Measurements from ENCODE around the gene GTPBP6.

Gene GTPBP6

DNA sequence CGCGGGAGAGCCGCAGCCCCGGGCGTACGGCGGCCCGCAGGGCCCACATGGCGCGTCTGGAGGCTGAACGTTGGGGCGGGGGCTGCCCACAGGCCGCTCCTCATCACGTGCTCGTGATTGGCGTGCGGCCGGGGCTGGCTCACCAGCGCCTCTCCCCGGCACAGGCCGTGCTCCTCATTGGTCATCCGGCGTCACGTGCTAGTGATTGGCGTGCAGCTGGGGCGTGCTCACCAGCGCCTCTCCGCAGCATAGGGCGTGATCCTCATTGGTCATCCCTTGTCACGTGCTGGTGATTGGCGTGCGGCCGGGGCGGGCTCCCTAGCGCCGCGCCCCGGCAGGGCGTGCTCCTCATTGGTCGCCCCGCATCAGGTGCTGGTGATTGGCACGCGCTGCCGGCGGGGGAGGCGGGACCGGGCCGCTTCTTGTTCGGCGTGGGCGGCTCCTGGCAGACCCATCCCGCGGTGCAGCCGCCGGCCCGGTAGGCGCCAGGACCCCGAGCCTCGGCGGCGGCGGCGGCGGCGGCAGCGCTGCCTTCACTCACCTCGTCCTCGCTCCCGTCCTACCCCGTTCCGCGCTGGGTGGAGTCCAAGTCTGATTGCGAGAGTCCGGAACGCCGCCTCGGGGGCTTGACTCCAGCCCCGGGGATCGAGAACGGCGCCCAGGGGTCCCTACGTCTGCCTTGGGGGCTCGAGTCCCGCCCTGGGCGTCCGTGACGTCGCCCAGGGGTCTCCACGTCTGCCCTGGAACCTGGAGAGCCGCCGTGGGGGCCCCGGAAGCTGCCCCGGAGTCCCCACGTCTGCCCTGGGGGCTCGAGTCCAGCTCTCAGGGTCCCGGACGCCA is at the start of gene GTPBP6:
Gene GTPBP6 (minus strand): TSS at position 58 of the 840 bp plus-strand sequence. CDS start 9 bp downstream, at position 49.
- DNase-seq (ENCODE audit: low read depth in 2 of 2, low spot score in 1 of 2), result peak; percentile 96 to 98

GRCh38 chrX:367866-368265 is 49.3 kb upstream of the GTPBP6 start:
- DNase-seq (ENCODE audit: low read depth in 2 of 2, low spot score in 1 of 2), result no peak

DNA sequence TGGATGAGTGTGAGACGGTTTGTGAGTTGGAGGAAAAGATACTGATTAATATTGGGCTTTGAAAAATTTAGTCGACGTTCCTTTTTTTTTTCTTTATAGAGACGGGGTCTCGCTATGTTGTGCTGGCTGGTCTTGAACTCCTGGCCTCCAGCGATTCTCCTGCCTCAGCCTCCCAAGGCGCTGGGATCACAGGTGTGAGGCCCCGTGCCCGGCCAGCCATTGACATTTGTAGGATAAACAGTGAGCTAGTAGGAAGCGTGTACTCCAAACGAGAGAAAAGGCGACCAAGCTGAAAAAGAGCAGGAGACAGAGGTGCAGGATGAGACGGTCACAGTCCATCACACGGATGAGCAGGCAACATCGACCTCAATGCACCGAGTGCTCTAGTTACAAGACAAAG is 48.8 kb upstream of the GTPBP6 start:
- no peak for DNase-seq (ENCODE audit: low read depth in 2 of 2, low spot score in 1 of 2)

DNA sequence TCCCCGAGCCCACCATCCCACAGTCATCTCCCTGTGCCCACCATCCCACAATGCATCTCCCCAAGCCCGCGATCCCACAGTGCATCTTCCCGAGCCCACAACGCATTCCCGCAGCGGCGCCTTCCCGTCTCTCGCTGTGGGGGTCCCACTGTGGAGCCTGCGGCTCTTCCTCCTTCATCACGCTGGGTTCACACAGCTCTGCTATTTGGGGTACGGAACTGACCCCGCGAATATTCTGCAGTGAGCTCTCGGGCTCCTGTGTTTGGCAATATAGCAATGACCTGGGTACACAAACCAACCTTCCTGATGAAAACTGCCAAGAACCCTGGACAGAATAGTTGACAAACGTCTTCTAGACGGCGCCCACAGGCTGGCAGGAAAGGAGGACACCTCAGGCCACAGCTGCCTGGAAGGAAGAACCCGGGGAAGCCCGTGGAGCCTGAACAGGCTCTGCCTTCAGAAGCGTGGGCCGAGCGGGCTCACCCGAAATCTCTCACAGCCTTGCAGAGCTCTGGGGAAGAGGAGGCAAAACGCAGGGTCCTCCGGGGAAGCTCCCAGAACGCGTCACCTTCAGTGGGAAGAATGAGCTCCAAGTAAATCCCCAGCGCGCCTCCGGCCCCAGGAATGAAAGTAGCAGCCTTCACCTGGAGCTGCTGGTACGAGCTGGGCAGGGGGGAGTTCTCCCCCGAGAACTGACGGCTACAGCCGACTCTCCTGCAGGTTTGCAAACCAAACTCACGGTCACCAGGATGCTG is 45.2 kb upstream of the GTPBP6 start:
- no peak for DNase-seq (ENCODE audit: low read depth in 2 of 2, low spot score in 1 of 2)

GRCh38 chrX:362937-363620 is 44.5 kb upstream of the GTPBP6 start:
- no peak for DNase-seq (ENCODE audit: low read depth in 2 of 2, low spot score in 1 of 2)

GRCh38 chrX:362351-362750 is 43.8 kb upstream of the GTPBP6 start:
- no peak for DNase-seq (ENCODE audit: low read depth in 2 of 2, low spot score in 1 of 2)

DNA sequence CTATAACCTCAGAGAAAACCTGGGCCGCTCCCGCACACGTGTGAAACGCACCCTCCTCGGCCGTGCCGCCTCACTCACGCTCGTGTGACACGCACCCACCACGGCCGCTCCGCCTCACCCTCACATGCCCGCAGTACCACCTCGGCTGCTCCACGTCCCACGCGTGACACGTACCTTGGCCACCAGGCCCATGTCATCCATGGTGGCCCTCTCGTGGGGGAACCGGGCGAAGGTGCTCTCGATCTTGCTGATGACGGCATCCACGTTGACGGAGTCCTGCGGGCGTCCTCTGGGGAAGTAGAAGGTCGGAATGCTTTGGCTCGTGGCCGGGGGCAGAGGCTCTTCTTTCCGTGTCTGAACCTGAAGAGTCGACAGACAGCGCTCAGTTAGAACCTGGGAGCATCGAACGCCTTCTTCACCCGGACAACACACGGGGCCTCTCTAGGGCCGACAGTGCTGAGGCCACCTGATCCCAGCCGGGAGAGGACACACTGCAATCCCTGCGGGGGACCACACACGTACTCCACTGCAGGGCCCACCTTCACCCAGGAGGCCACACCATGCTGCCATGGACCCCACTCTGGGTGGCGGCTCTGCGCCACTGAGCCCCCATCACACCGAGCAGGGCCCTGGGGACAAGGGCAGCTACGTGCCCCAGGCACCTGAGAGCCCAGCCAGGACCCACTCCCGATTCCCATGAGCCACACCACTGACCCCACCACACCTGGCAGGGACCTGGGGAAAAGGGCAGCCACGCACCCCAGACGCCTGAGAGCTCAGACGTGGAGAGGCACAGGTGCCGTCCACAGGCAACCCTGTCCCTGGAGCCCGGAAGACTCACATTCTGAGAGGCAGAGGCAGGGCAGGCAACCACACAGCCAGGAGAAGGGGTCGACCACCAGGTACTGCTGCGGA is 42.9 kb upstream of the GTPBP6 start:
- no peak for DNase-seq (ENCODE audit: low read depth in 2 of 2, low spot score in 1 of 2)

- no peak for DNase-seq (ENCODE audit: low read depth in 2 of 2, low spot score in 1 of 2)
Observed at GRCh38 chrX:360496-361150, 42.0 kb upstream of the GTPBP6 start.

DNA sequence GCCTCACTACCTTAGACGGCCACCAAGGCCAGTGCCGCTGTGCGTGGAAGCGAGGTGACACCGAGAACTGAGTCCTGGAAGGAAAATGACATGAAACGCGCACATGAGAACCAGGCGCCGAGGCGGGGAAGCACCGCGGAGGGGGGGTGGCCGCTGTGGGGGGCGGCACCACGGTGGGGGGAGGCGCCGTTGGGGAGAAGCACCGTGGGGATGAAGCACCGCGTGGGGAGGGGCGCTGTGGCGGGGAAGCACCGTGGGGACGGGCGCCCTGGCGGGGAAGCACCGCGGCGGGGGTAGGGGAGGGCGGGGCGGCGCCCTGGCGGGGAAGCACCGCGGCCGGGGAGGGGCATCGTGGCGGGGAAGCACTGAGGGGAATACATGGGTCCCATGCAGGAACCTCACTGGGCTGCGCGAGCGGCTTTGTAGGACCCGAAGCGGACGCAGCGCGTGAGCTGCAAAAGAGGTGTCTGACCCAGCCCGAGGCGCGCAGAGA is 40.1 kb upstream of the GTPBP6 start:
- DNase-seq (ENCODE audit: low read depth in 2 of 2, low spot score in 1 of 2), result no peak

GRCh38 chrX:357693-358471 is 39.3 kb upstream of the GTPBP6 start:
- DNase-seq (ENCODE audit: low read depth in 2 of 2, low spot score in 1 of 2), result no peak

GRCh38 chrX:357035-357692 is 38.6 kb upstream of the GTPBP6 start:
- no peak for DNase-seq (ENCODE audit: low read depth in 2 of 2, low spot score in 1 of 2)

- DNase-seq (ENCODE audit: low read depth in 2 of 2, low spot score in 1 of 2), result no peak
Observed at GRCh38 chrX:356385-357034, 37.9 kb upstream of the GTPBP6 start.

- no peak for DNase-seq (ENCODE audit: low read depth in 2 of 2, low spot score in 1 of 2)
Observed at GRCh38 chrX:355329-356050, 36.9 kb upstream of the GTPBP6 start.

- no peak for DNase-seq (ENCODE audit: low read depth in 2 of 2, low spot score in 1 of 2)
Observed at GRCh38 chrX:353566-354535, 35.3 kb upstream of the GTPBP6 start.

GRCh38 chrX:352582-353314 is 34.2 kb upstream of the GTPBP6 start:
- no peak for DNase-seq (ENCODE audit: low read depth in 2 of 2, low spot score in 1 of 2)

- no peak for DNase-seq (ENCODE audit: low read depth in 2 of 2, low spot score in 1 of 2)
Observed at GRCh38 chrX:352181-352580, 33.6 kb upstream of the GTPBP6 start.

All from stimulated activated CD8-positive, alpha-beta memory T cell treated with anti-CD3 and anti-CD28 coated beads, Interleukin-4, amount 100 ng/mL, for 4 hours (primary cell).